Activated T-helper 1 cell treated with anti-CD3 and anti-CD28 coated beads, Interleukin-12 subunit alpha, Interleukin-12 subunit beta, Interleukin-2, Interleukin-4 antibody, amounts not matched to agents 30 ng/mL and 10 ng/mL and 1 ng/mL, durations not matched to agents 14 hours and 24 hours and 36 hours (primary cell): ENCODE measurements around the gene CBX4. TPM values are rescaled to one million over a fixed set of nuclear protein-coding genes. Genes with fewer than 3 reads are reported as not detected.

Experiments used
- DNase-seq: peaks from one replicate; pipeline ENCODE4 v3.0.0; 2021; ENCODE audit warnings: low spot score
- H3K27ac Mint-ChIP-seq: one replicate; pipeline ENCODE4 v1.8.0; 2021; ENCODE audit warnings: mild to moderate bottlenecking, mixed read lengths
- H3K27me3 Mint-ChIP-seq: one replicate; pipeline ENCODE4 v1.8.0; 2022; ENCODE audit warnings: mild to moderate bottlenecking, moderate library complexity, mixed read lengths; ENCODE audit not compliant: insufficient read depth
- H3K36me3 Mint-ChIP-seq: one replicate; pipeline ENCODE4 v1.8.0; 2021; ENCODE audit warnings: low read depth, mixed read lengths
- H3K4me1 Mint-ChIP-seq: one replicate; pipeline ENCODE4 v1.8.0; 2021; ENCODE audit warnings: low read depth, mixed read lengths
- H3K4me3 Mint-ChIP-seq: one replicate; pipeline ENCODE4 v1.8.0; 2021; ENCODE audit warnings: mild to moderate bottlenecking, moderate library complexity, mixed read lengths
- H3K9me3 Mint-ChIP-seq: one replicate; pipeline ENCODE4 v1.8.0; 2021; ENCODE audit warnings: mixed read lengths
- intact Hi-C: fragments of 100-400 bp; cut with micrococcal nuclease; formaldehyde crosslinking; loops from one replicate; pipeline ENCODE4 v1.15.1; 2024
- total RNA-seq: library from RNA; stranded (reverse); gene quantifications from 2 replicates; pipeline ENCODE4 v1.2.3, GENCODE V29; 2022

The CBX4 gene
- total RNA-seq, 1 donor from 2014 or later = 23.8 TPM

- Mint-ChIP-seq H3K36me3 (no peaks in the 10 kb centered on the region), H3K4me1 (peaks cover 15% of the 10 kb centered on the region), H3K9me3 (no peaks in the 10 kb centered on the region), H3K27ac (no peak overlapping the region), H3K4me3 (no peak overlapping the region), H3K27me3 (peaks cover 62% of the 10 kb centered on the region)
- intact Hi-C loops = no loop called here
- DNase-seq = no peak
Observed at GRCh38 chr17:79814974-79815835, 24.0 kb downstream of the CBX4 start.

- intact Hi-C loops = no loop called here
- DNase-seq = no peak
- Mint-ChIP-seq H3K9me3 (no peaks in the 10 kb centered on the region), H3K36me3 (no peaks in the 10 kb centered on the region), H3K27me3 (peaks cover 57% of the 10 kb centered on the region), H3K4me3 (no peak overlapping the region), H3K27ac (peak overlapping the region; percentile 64), H3K4me1 (peaks cover 15% of the 10 kb centered on the region)
Observed at GRCh38 chr17:79814127-79814973, 24.9 kb downstream of the CBX4 start.

- Mint-ChIP-seq H3K27me3 (peaks cover 57% of the 10 kb centered on the region), H3K4me3 (no peak overlapping the region), H3K36me3 (no peaks in the 10 kb centered on the region), H3K27ac (no peak overlapping the region), H3K4me1 (peaks cover 23% of the 10 kb centered on the region), H3K9me3 (no peaks in the 10 kb centered on the region)
- DNase-seq = no peak
- intact Hi-C loops = no loop called here
Observed at GRCh38 chr17:79813297-79814126, 25.7 kb downstream of the CBX4 start.

- H3K4me3 Mint-ChIP-seq = peak overlapping the region; percentile 34
- H3K36me3 Mint-ChIP-seq = no peaks in the 10 kb centered on the region
- peaks cover 62% of the 10 kb centered on the region for H3K27me3 Mint-ChIP-seq
- DNase-seq = no peak
- intact Hi-C loops = no loop called here
- no peaks in the 10 kb centered on the region for H3K9me3 Mint-ChIP-seq
- peaks cover 27% of the 10 kb centered on the region for H3K4me1 Mint-ChIP-seq
- H3K27ac Mint-ChIP-seq = peak overlapping the region; percentile 64
Observed at GRCh38 chr17:79812353-79813258, 26.6 kb downstream of the CBX4 start.

GRCh38 chr17:79811868-79812352 is 27.3 kb downstream of the CBX4 start:
- Mint-ChIP-seq H3K27ac (peak overlapping the region; percentile 64), H3K27me3 (peaks cover 62% of the 10 kb centered on the region), H3K9me3 (no peaks in the 10 kb centered on the region), H3K4me1 (peaks cover 27% of the 10 kb centered on the region), H3K36me3 (no peaks in the 10 kb centered on the region), H3K4me3 (peak overlapping the region; percentile 34)
- intact Hi-C loops = no loop called here
- DNase-seq = no peak

GRCh38 chr17:79811011-79811867 is 28.0 kb downstream of the CBX4 start:
- intact Hi-C loops = no loop called here
- Mint-ChIP-seq H3K27me3 (peaks cover 62% of the 10 kb centered on the region), H3K27ac (peak overlapping the region; percentile 64), H3K9me3 (no peaks in the 10 kb centered on the region), H3K36me3 (no peaks in the 10 kb centered on the region), H3K4me3 (peak overlapping the region; percentile 34), H3K4me1 (peaks cover 33% of the 10 kb centered on the region)
- no peak for DNase-seq

- Mint-ChIP-seq H3K27me3 (peaks cover 64% of the 10 kb centered on the region), H3K4me3 (peak overlapping the region; percentile 2), H3K9me3 (no peaks in the 10 kb centered on the region), H3K4me1 (peaks cover 38% of the 10 kb centered on the region), H3K36me3 (no peaks in the 10 kb centered on the region), H3K27ac (peak overlapping the region; percentile 48)
- intact Hi-C loops = loop anchor here (1.0 kb wide), 2 partner anchors 13 to 28 kb away; partner anchors contain the start of gene CBX8
- DNase-seq = peak; percentile 79
Observed at GRCh38 chr17:79810130-79811010, 28.9 kb downstream of the CBX4 start.

- H3K4me1 Mint-ChIP-seq = peaks cover 45% of the 10 kb centered on the region
- no peaks in the 10 kb centered on the region for H3K36me3 Mint-ChIP-seq
- no peak overlapping the region for H3K27ac Mint-ChIP-seq
- H3K4me3 Mint-ChIP-seq = no peak overlapping the region
- DNase-seq = no peak
- no peaks in the 10 kb centered on the region for H3K9me3 Mint-ChIP-seq
- intact Hi-C loops = loop anchor here (1.0 kb wide), 2 partner anchors 12 to 29 kb away; partner anchors contain the start of gene CBX8
- H3K27me3 Mint-ChIP-seq = peaks cover 69% of the 10 kb centered on the region
Observed at GRCh38 chr17:79809530-79810129, 29.6 kb downstream of the CBX4 start.

GRCh38 chr17:79808763-79809529 is 30.3 kb downstream of the CBX4 start:
- H3K9me3 Mint-ChIP-seq = no peaks in the 10 kb centered on the region
- H3K4me3 Mint-ChIP-seq = peak overlapping the region; percentile 11
- DNase-seq = no peak
- intact Hi-C loops = no loop called here
- peaks cover 3% of the 10 kb centered on the region for H3K36me3 Mint-ChIP-seq
- H3K4me1 Mint-ChIP-seq = peaks cover 43% of the 10 kb centered on the region
- peak overlapping the region; percentile 44 for H3K27ac Mint-ChIP-seq
- H3K27me3 Mint-ChIP-seq = peaks cover 68% of the 10 kb centered on the region
